Stimulated activated CD4-positive, alpha-beta T cell treated with anti-CD3 and anti-CD28 coated beads, Interleukin-2, amount 100 ng/mL, for 4 hours (primary cell): ENCODE results near the gene IL19.
"Not testable (repeated sequence)": the region's sequence is repeated elsewhere in the genome, so short reads cannot be mapped to it uniquely, and the experiment has no call there.

Experiments
- DNase-seq: peaks from one replicate; pipeline ENCODE4 v3.0.0-alpha.2; 2020; ENCODE audit warnings: low read depth

IL19 gene

DNA sequence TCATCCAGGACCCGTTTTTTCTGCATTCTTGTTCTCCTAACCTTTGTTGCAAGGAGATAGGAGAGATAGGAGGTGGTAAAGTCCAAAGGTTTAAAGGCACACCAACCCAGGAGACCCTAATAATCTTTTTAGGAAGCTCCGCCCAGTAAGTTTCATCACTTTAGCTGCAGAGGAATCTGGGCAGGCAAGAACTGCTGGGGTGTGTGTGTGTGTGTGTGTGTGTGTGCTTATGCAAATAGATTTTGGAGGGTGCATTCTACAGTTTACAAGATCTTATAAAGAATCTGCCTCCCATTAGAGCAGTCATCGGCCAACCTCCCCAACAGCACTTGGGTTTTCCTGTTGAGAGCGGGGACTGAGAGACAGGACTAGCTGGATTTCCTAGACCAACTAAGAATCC, 5.7 kb downstream of the IL19 start:
- DNase-seq: no peak

GRCh38 chr1:206778031-206778430, 7.5 kb downstream of the IL19 start:
- no peak for DNase-seq

DNA sequence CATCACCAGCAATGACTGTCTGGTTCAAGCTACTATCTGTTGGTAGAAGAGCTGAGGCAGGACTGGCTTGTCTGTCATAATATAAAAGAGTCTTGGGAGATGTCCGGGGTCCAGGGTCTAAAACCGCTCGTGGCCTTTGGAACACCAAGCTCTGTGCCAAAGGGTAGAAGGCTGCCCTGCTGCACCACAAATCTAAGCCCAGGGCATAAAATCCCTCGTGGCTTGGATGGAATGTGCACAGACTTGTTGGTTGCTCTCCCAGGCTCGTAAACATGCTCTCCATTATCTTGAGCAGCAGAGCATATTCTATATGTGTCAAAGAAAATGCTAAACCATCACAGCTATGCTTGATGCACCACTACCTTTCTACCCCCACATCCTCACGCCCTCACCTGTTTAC, 8.3 kb downstream of the IL19 start:
- DNase-seq: not testable (repeated sequence)

DNA sequence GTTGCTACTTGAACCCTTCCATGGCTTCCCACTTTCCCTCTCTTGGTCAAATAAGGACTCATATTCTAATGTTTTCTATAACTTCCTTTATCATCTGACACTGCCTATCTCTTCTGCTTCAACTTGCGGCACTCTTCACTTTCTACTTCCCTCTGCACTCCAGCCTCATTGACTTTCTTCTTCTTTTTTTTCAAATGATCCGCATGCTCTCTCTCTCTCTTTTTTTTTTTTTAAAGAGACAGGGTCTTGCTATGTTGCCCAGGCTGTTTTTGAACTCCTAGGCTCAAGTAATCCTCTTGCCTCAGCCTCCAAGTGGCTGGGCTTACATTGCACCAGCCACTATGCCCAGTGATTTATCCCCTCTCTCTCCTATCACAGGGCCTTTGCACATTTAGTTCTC, 9.1 kb downstream of the IL19 start:
- DNase-seq: no peak

DNA sequence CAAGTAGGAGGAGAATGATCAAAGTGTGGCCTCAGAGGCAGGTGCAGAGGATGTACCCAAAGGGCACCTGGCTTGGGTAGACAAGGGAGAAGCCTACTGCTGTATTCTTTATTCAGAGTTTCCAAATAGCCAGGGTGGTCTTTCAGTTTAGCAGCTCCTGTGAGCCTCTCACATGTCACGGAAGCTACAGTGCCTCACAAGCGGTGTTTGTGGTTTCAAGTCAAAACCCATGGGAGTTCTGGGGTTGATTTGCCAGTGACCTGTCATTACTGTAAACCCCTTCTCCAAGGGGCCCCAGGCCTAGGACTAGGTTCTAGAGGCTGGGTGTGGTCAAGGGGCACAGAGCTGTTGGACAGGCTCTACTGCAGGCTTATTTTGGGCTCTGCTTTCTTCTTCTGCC, 11.9 kb downstream of the IL19 start:
- DNase-seq: no peak

- DNase-seq: no peak
These were observed 12.9 kb downstream of the IL19 start for GRCh38 chr1:206783506-206783905.

- DNase-seq: peak; percentile 93
These were observed 13.9 kb downstream of the IL19 start for GRCh38 chr1:206784471-206784903.

- DNase-seq: no peak
These were observed 14.7 kb downstream of the IL19 start for GRCh38 chr1:206785182-206785765.

- no peak for DNase-seq
These were observed 15.8 kb downstream of the IL19 start for GRCh38 chr1:206786212-206786886.

GRCh38 chr1:206787891-206788290, 17.3 kb downstream of the IL19 start:
- DNase-seq: no peak

DNA sequence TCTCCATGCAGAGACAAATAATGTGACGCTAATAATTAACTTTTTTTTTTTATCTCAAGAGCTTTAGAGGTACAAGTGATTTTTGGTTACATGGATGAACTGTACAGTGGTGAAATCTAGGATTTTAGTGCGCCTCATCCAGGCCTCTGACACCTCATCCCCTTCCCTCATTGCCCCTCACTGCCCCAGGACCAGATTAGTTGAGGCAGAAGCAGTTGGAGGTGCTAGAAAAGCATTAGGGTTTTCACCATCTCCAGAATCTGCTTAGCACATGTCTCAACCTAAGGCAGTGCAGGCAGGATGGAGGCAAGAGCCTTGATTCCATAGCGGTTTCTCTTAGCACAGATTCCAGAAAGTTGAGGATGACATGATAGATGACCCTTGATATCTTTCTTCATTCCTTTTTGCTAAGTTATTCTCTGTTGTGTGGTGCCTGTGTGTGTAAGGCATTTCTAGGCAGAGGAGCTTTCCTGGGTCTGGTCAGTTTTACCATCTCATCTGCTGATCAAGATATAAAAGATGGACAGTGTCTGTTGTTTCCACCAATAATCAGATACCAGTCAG, 18.0 kb downstream of the IL19 start:
- DNase-seq: no peak

DNA sequence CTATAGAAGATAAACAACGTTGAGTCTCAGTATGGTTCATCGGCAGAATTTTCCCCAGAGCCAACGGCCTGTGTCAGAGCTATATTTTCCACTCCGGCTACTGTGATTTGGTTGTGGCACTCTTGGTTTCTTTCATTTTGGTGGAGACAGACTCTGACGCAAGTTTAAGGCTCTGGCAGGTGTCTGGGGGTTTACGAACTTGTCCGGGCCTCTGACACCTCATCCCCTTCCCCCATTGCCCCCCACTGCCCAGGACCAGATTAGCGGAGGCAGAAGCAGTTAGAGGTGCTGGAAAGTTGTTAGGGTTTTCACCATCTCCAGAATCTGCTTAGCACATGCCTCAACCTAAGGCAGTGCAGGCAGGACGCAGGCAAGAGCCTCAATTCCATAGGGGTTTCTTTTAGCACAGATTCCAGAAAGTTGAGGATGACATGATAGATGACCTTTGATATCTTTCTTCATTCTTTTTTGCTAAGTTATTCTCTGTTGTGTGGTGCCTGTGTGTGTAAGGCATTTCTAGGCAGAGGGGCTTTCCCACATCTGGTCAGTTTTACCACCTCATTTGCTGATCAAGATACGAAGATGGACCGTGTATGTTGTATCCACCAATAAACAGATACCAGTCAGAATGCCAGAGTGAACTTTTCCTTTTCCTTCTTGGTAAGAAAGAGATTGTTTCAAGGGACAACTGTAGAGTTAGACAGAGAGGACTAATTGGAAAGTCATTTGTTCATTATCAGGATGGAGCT, 20.1 kb downstream of the IL19 start:
- no peak for DNase-seq

- DNase-seq: no peak
These were observed 22.5 kb downstream of the IL19 start for GRCh38 chr1:206792939-206793607.

GRCh38 chr1:206793620-206794019, 23.0 kb downstream of the IL19 start:
- DNase-seq: no peak

- DNase-seq: peak; percentile 73
These were observed 23.8 kb downstream of the IL19 start for GRCh38 chr1:206794294-206794908.

DNA sequence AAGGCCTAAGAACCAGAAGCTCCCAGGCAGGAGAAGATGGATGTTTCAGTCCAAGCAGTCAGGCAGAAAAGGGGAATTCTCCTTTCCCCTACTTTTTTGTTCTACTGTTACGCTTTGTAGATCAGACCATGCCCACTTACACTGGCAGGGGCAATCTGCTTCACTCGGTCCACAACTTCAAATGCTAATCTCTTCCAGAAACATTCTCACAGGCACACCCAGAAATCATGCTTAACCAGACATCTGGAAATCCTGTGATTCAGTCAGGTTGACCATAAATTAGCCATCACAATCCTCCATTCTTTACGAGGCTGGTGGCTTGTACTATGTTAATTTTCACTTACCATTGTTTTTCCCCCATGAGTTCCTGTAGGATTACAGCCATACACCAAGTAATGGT, 25.5 kb downstream of the IL19 start:
- DNase-seq: no peak

DNA sequence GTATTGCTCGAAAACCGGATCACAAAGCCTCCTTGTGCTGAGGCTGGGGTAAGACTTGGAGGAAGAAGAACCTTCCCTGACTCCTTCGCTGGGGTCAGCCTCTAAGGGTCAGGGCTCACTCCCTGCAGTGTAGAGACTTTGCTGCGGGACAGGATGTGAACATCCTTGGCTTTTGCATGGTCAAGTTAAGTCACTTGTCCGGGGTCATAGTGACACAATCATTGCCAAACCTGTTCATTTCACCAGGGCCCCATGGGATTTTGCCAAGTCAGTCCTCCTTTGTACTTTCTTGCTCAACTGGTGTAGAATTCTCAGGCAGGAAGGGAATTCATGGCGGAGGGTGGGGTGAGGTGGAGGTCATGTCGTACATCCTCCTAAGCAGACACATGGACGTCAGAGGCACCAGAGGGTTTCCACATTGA, 26.4 kb downstream of the IL19 start:
- no peak for DNase-seq

DNA sequence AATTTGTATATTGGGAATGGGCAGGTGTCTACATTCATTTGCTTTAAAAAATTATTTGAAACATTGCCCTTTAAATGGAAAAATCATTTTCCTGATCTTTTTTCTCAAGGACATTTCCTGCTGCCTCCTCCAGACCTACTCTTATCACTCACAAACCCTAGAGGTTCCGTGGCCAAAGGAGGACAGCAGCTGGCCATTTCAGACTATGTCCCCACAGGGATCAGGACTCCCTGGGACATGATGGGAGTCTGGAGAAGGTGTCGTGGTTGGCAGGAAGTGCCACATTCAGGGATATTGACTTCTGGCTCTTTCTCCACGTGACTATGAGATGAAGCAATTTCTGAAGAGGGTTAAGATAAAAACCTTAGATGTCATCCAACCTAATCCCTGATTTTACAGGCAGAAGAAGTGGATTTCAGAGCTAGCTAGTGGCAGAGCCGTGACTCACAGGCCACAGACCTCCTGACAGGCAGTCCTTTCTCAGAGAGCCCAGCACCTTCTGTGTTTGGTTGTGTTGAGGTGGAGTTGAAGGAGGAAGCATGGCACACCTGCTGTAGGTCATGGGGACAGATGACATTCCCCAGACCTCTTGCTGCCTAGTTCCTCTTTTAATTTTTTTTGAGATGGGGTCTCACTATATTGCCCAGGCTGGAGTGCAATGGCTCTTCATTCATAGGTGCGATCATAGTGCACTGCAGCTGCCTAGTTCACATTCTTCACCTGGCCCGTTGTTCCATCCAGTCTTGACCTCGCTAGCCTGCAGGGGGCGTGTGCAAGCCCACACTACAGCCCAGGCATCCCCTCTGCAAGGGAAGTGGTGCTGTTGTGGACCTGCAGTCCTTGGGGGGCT, 27.2 kb downstream of the IL19 start:
- DNase-seq: no peak

DNA sequence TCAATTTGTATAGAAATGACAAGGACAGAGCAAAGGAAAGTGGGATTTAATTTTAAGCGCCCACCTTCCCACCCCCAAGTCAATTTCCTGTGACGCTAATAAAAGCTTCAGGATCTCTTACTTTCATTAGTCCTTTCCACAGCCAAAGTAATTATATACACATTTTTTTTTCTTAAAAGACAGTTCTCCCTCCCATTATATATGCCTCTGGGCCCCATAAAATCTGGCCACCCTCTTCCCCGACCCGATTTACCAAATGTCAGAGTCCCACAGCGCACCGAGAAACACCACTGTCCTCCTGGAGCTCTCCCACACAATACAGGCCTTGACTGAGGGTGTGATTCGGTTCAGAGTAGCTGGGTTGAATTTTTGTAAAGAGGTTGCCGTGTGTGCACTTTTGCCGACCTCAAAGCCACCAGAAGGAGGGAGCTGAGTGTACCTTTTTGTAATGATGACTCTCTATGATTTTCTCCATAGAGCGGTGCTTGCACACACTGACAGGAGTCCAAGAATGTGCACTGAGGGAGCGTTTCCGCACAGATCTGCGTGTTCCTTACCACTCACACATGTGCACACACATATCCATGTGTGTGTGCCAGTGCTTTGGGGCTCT, 27.9 kb downstream of the IL19 start:
- no peak for DNase-seq

DNA sequence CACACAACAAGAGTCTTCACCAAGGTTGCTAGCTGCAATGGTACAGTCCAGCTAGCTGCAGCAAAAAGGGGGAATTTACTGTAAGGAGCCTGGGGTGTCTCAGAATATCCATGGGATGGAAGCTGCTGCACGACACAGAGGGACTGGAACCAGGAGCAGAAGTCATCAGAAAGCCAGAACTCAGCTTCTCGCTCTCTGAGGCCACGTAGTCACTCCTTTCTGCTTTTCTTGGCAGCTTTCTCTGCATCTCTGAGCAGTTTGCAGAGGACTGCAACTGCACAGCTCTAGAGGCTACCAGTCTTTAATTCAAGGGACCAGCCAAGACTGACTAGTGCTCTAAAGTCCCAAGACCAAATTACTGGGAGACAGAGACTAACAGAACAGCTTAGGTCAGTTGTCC, 28.7 kb downstream of the IL19 start:
- DNase-seq: no peak

GRCh38 chr1:206800411-206800810, 29.8 kb downstream of the IL19 start:
- no peak for DNase-seq
